T-helper 1 cell treated with Interleukin-12 subunit alpha and Interleukin-12 subunit beta and Interleukin-4 antibody, amounts not matched to agents 30 ng/mL and 1 ng/mL, for 36 hours (primary cell): Measurements from ENCODE around the gene TMBIM1. TPM values are rescaled to one million over a fixed set of nuclear protein-coding genes. Genes with fewer than 3 reads are reported as not detected.

Experiments
- intact Hi-C: fragments of 100-400 bp; cut with micrococcal nuclease; formaldehyde crosslinking; loops from one replicate; pipeline ENCODE4 v1.15.1; 2024
- total RNA-seq: library from RNA; stranded (reverse); gene quantifications from 2 replicates; pipeline ENCODE4 v1.2.3, GENCODE V29; 2022

TMBIM1 gene
- total RNA-seq, 1 donor from 2014 or later = 76.0 TPM

DNA sequence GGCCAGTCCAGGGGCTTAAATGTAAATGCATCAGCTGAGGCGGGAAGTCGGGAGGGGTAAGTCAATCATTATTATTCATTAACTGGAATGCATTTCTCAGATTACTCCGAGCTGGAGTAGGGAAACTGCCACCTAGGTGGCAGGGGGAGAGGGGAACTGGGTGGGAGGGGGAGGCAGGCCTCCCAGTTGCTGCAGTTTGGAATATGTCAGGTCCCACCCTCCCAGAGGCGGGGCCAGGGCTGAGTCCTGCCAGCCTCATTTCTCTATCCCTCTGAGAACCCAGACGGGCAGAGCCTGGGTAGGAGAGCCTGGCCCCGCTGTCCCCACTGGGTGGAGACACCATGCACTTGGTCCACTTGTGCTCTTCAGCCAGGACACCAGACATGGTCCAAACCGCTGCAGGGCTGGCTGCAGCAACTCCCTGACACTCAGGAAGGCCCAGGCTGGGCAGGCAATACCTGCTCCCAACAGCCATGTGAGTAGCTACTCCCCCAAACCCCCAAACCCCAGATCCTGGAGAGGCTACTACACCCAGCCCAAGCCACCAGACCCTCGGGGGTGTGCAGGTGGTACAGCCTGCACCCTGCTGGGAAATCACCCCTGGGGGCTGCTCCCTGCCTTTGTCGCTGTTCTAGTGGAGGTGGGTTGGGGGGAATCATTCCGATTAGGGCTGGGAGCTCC is 31.4 kb downstream of the TMBIM1 start, which contains the start of gene GPBAR1:
Gene GPBAR1, plus strand, starts transcription at position 274 of the 681 bp plus-strand sequence. CDS start 1,710 bp downstream, outside the sequence.
- intact Hi-C loops = no loop called here

GRCh38 chr2:218260166-218260565 is 32.1 kb downstream of the TMBIM1 start:
- intact Hi-C loops = no loop called here

- intact Hi-C loops = no loop called here
Measured at GRCh38 chr2:218259099-218259961, 33.0 kb downstream of the TMBIM1 start.

GRCh38 chr2:218257390-218257981 is 34.8 kb downstream of the TMBIM1 start:
- intact Hi-C loops = loop anchor here (1.0 kb wide), 5 partner anchors 13 to 88 kb away; partner anchors contain the start of genes AAMP and PNKD

DNA sequence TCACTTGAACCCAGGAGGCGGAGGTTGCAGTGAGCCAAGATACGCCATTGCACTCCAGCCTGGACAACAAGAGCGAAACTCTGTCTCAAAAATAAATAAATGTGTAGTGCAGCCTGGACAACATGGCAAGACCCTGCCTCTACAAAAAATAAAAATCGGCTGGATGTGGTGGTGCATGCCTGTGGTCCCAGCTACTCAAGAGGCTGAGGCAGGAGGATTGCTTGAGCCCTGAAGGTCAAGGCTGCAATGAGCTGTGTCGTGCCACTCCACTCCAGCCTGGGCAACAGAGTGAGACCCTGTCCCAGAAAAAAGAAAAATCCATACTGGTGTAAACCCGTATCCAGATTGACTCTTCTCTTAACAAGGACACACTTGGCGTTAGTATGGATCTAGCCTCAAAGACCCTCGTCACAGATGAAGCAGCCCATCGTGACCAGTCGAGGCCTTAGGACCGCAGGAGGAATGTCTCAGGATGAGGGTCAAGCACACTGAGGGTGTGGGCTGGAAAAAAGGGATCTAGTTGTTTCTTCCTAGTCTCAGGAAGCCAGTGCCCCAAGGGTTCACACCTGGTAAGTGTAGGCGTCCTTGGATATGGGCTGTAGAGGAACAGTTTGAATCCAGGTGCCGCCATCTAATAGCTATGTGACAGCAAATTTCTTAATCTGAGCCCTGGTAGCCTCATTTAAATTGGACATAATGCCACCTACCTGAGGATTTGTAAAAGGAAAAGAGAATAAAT is 35.5 kb downstream of the TMBIM1 start:
- intact Hi-C loops = loop anchor here (1.0 kb wide), 5 partner anchors 14 to 87 kb away; partner anchors contain the start of genes AAMP and PNKD

GRCh38 chr2:218255446-218255845 is 36.9 kb downstream of the TMBIM1 start:
- intact Hi-C loops = no loop called here

GRCh38 chr2:218253232-218253625 is 39.1 kb downstream of the TMBIM1 start:
- intact Hi-C loops = no loop called here

GRCh38 chr2:218252509-218253231 is 39.6 kb downstream of the TMBIM1 start:
- intact Hi-C loops = no loop called here

GRCh38 chr2:218249691-218250090 is 42.6 kb downstream of the TMBIM1 start:
- intact Hi-C loops = no loop called here

- intact Hi-C loops = loop anchor here (2.0 kb wide), 1 partner anchor 14 kb away; no protein-coding TSS in a partner anchor
Measured at GRCh38 chr2:218245214-218245613, 47.1 kb downstream of the TMBIM1 start.

DNA sequence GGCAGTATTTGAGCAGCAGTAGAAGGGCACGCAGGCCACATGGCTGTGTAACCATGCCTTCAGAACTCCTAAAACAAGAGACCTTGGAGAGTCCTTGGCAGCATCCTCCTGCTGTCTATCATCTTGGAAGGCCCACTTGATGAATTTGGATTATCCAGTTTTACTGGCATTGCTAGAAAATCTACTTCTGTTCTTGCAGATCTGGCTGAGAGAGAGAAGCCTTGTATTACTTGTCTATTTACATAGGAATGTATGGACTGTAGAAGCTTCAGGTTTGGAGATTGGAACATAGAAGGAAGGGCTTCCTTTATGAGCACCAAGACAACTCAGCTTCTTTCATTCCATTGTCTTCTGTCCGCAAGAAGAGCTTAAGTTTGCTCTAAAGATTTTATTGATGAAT is 47.6 kb downstream of the TMBIM1 start:
- intact Hi-C loops = loop anchor here (2.0 kb wide), 1 partner anchor 14 kb away; no protein-coding TSS in a partner anchor

- intact Hi-C loops = loop anchor here (2.0 kb wide), 1 partner anchor 13 kb away; no protein-coding TSS in a partner anchor
Measured at GRCh38 chr2:218244204-218244603, 48.1 kb downstream of the TMBIM1 start.

DNA sequence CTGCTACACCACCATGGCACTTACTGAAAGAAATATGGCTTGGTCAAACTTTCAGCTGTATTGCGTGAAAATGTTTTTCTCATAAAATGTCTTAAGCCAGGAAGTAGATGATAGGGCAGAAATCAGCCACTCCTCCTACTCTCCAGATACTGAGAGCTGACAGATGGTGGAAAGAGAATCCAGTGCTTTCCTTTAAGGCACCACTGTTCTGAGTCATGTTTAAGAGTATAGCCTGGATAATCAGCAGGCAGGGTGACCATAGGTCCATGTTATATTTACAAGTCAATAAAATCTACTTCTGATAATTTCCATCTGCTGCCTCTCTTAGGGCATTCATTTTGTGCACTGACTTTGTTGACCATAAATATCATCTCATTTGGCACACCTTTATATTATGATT is 53.4 kb downstream of the TMBIM1 start:
- intact Hi-C loops = loop anchor here (1.0 kb wide), 1 partner anchor 10 kb away; no protein-coding TSS in a partner anchor

- intact Hi-C loops = no loop called here
Measured at GRCh38 chr2:218236829-218237228, 55.5 kb downstream of the TMBIM1 start.

DNA sequence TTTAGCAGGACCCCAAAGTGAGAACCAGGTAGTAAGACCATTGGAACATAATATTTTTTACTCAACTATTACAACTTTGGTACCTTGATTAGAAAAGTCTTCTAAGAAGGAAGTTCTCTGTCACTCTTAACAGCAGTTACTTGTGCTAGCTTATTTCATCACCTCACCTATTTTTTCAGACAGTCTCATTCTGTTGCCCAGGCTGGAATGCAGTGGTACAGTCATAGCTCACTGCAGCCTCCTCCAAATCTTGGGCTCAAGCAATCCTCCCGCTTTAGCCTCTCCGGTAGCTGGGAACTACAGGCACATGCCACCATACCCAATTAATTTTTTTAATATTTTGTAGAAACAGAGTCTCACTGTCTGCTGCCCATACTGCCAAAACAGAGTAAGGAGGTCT is 57.3 kb downstream of the TMBIM1 start:
- intact Hi-C loops = no loop called here

DNA sequence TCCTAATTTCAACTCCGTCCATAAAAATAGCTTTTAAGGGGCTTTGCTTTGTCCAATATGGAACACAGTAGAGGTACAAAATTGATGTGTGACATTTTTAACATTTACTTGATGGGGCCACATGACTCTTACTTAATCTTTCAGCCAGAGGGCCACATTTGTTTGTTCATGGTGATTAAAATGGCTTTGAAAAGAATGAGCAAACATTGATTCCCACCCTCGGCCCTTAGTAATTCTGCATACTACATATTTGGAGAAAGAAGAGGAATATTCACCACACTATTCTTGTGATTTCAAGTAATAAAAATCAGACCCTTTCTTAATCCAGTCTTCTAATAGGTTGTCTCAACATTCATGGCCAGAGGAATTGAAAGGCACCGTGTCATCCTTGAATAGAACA is 57.8 kb downstream of the TMBIM1 start:
- intact Hi-C loops = no loop called here

GRCh38 chr2:218233543-218233942 is 58.8 kb downstream of the TMBIM1 start:
- intact Hi-C loops = no loop called here

- intact Hi-C loops = loop anchor here (2.0 kb wide), 1 partner anchor 14 kb away; no protein-coding TSS in a partner anchor
Measured at GRCh38 chr2:218230882-218231281, 61.4 kb downstream of the TMBIM1 start.

- intact Hi-C loops = loop anchor here (1.0 to 5.0 kb wide), 8 partner anchors 8 to 1818 kb away; partner anchors contain the start of genes AAMP, PNKD and SMARCAL1
Measured at GRCh38 chr2:218229851-218230250, 62.5 kb downstream of the TMBIM1 start.

GRCh38 chr2:218229239-218229638 is 63.1 kb downstream of the TMBIM1 start:
- intact Hi-C loops = loop anchor here (1.0 to 5.0 kb wide), 7 partner anchors 9 to 1817 kb away; partner anchors contain the start of genes AAMP, PNKD and SMARCAL1
